Measurements from ENCODE around the gene NCOA3.

The NCOA3 gene

GRCh38 chr20:47568019-47568418 is 66.3 kb downstream of the NCOA3 start:
- no peak for TF ChIP-seq CTCF (IDR thresholded peaks at IDR 0.05; ENCODE audit: low read depth, low read length)
- H3K4me3 ChIP-seq (ENCODE audit: low read depth, low read length) = no peak overlapping the region

GRCh38 chr20:47568837-47569410 is 67.2 kb downstream of the NCOA3 start:
- H3K4me3 ChIP-seq (ENCODE audit: low read depth, low read length) = no peak overlapping the region
- TF ChIP-seq CTCF (IDR thresholded peaks at IDR 0.05; ENCODE audit: low read depth, low read length) = no peak

GRCh38 chr20:47571426-47571825 is 69.7 kb downstream of the NCOA3 start:
- no peak for TF ChIP-seq CTCF (IDR thresholded peaks at IDR 0.05; ENCODE audit: low read depth, low read length)

GRCh38 chr20:47572105-47572729 is 70.5 kb downstream of the NCOA3 start:
- TF ChIP-seq CTCF (IDR thresholded peaks at IDR 0.05; ENCODE audit: low read depth, low read length) = no peak
- H3K4me3 ChIP-seq (ENCODE audit: low read depth, low read length) = no peak overlapping the region

More at GRCh38 chr20:47571426-47571825, 69.7 kb downstream of the NCOA3 start:
- H3K4me3 ChIP-seq (ENCODE audit: low read depth, low read length) = no peak overlapping the region

GRCh38 chr20:47573559-47573958 is 71.9 kb downstream of the NCOA3 start:
- no peak overlapping the region for H3K4me3 ChIP-seq (ENCODE audit: low read depth, low read length)
- no peak for TF ChIP-seq CTCF (IDR thresholded peaks at IDR 0.05; ENCODE audit: low read depth, low read length)

- no peak for TF ChIP-seq CTCF (IDR thresholded peaks at IDR 0.05; ENCODE audit: low read depth, low read length)
- H3K4me3 ChIP-seq (ENCODE audit: low read depth, low read length) = no peak overlapping the region
These were observed 73.1 kb downstream of the NCOA3 start for GRCh38 chr20:47574616-47575364.

- peak overlapping the region; percentile 35; the same call in 1 of the 2 replicates for H3K4me3 ChIP-seq (ENCODE audit: low read depth, low read length)
These were observed 74.9 kb downstream of the NCOA3 start for GRCh38 chr20:47576516-47577033.

More at GRCh38 chr20:47576516-47577033, 74.9 kb downstream of the NCOA3 start:
- TF ChIP-seq CTCF (IDR thresholded peaks at IDR 0.05; ENCODE audit: low read depth, low read length) = no peak
